Activated T-helper 1 cell treated with anti-CD3 and anti-CD28 coated beads, Interleukin-2, amount 50 U/mL, for 16 hours (primary cell): ENCODE measurements around the gene PTPRH.
A peak's percentile ranks its signal among the peaks of the same experiment; 100 is the strongest.
"Not testable (repeated sequence)": the region's sequence is repeated elsewhere in the genome, so short reads cannot be mapped to it uniquely, and the experiment has no call there.

Experiments
- DNase-seq, 2 donors: peaks; one replicate each; pipeline ENCODE4 v3.0.0-alpha.2; 2020; ENCODE audit warnings: low read depth in 1 of 2, low spot score in 1 of 2

PTPRH gene

GRCh38 chr19:55193481-55193880, 15.8 kb downstream of the PTPRH start:
- DNase-seq = no peak

- no peak for DNase-seq
Observed at GRCh38 chr19:55189403-55189835, 19.9 kb downstream of the PTPRH start.

- DNase-seq = no peak
Observed at GRCh38 chr19:55188625-55189024, 20.7 kb downstream of the PTPRH start.

GRCh38 chr19:55186080-55186479, 23.2 kb downstream of the PTPRH start:
- DNase-seq = no peak

GRCh38 chr19:55181740-55182139, 27.6 kb downstream of the PTPRH start:
- no peak for DNase-seq

GRCh38 chr19:55179606-55180484, 29.5 kb downstream of the PTPRH start, which contains the start of gene SYT5:
Gene SYT5, minus strand, starts transcription at chr19:55180289. Its CDS starts 1,248 bp downstream, at chr19:55179041.
- peak; percentile 37 to 42 for DNase-seq

- peak; percentile 85 to 86 for DNase-seq
Observed at GRCh38 chr19:55178781-55179599, 30.3 kb downstream of the PTPRH start.

GRCh38 chr19:55176076-55176475, 33.2 kb downstream of the PTPRH start:
- no peak for DNase-seq

GRCh38 chr19:55175117-55175867, 34.0 kb downstream of the PTPRH start:
- DNase-seq = no peak

- no peak for DNase-seq
Observed at GRCh38 chr19:55174425-55175116, 34.7 kb downstream of the PTPRH start.

GRCh38 chr19:55173714-55174409, 35.4 kb downstream of the PTPRH start:
- no peak for DNase-seq

- DNase-seq = no peak
Observed at GRCh38 chr19:55173186-55173713, 36.1 kb downstream of the PTPRH start.

- DNase-seq = no peak
Observed at GRCh38 chr19:55172741-55173140, 36.6 kb downstream of the PTPRH start.

GRCh38 chr19:55172318-55172717, 37.0 kb downstream of the PTPRH start:
- not testable (repeated sequence) for DNase-seq

GRCh38 chr19:55171440-55171839, 37.9 kb downstream of the PTPRH start:
- DNase-seq = no peak

GRCh38 chr19:55169136-55169535, 40.2 kb downstream of the PTPRH start:
- DNase-seq = no peak

- DNase-seq = peak in 1 of 2 donors; percentile 33
Observed at GRCh38 chr19:55166530-55167268, 42.6 kb downstream of the PTPRH start, which contains the start of gene DNAAF3. Gene DNAAF3, minus strand, starts transcription at chr19:55166613. Its CDS starts 200 bp downstream, at chr19:55166413.

GRCh38 chr19:55165952-55166529, 43.3 kb downstream of the PTPRH start:
- no peak for DNase-seq
